WI38 (cell line): Measurements from ENCODE around the gene RRBP1.
A peak's percentile ranks its signal among the peaks of the same experiment; 100 is the strongest.

ENCODE experiments used
- H3K4me3 ChIP-seq: 2 replicates; pipeline ENCODE4 v1.5.1; 2011; ENCODE audit warnings: low read depth, mild to moderate bottlenecking, control low read depth, low read length
- CTCF ChIP-seq: IDR thresholded peaks from 2 replicates; pipeline ENCODE4 v1.5.1; 2012; ENCODE audit warnings: low read depth, mild to moderate bottlenecking, control low read depth, low read length

The RRBP1 gene

GRCh38 chr20:17687800-17688199 is 5.8 kb upstream of the RRBP1 start:
- no peak for TF ChIP-seq CTCF
- no peak overlapping the region for H3K4me3 ChIP-seq

- TF ChIP-seq CTCF, result no peak
These were observed 3.1 kb upstream of the RRBP1 start for GRCh38 chr20:17685168-17685567.

GRCh38 chr20:17684077-17684888 is 2.2 kb upstream of the RRBP1 start:
- H3K4me3 ChIP-seq, result no peak overlapping the region
- no peak for TF ChIP-seq CTCF

More at GRCh38 chr20:17685168-17685567, 3.1 kb upstream of the RRBP1 start:
- H3K4me3 ChIP-seq, result no peak overlapping the region

- H3K4me3 ChIP-seq, result no peak overlapping the region
- TF ChIP-seq CTCF, result no peak
These were observed 1.4 kb upstream of the RRBP1 start for GRCh38 chr20:17683218-17684076.

- TF ChIP-seq CTCF, result no peak; the same call in 1 of the 2 replicates
- H3K4me3 ChIP-seq, result peak overlapping the region; percentile 54
These were observed 802 bp upstream of the RRBP1 start for GRCh38 chr20:17682889-17683198.

GRCh38 chr20:17681726-17682102 is 328 bp downstream of the RRBP1 start:
- H3K4me3 ChIP-seq, result peak overlapping the region; percentile 73
- no peak for TF ChIP-seq CTCF
